ENCODE results near the gene MACO1.

The MACO1 gene

GRCh38 chr1:25469177-25469576 is 38.5 kb downstream of the MACO1 start:
- no peak for TF ChIP-seq ZFX (IDR thresholded peaks at IDR 0.05; ENCODE audit: borderline replicate concordance)
- no peak for TF ChIP-seq CTCF (IDR thresholded peaks at IDR 0.05)
- no peak overlapping the region for H3K27ac ChIP-seq

- TF ChIP-seq ZFX (IDR thresholded peaks at IDR 0.05; ENCODE audit: borderline replicate concordance) = no peak
- TF ChIP-seq CTCF (IDR thresholded peaks at IDR 0.05) = no peak
- no peak overlapping the region for H3K27ac ChIP-seq
These were observed 41.8 kb downstream of the MACO1 start for GRCh38 chr1:25472471-25472870.

- no peak for TF ChIP-seq ZFX (IDR thresholded peaks at IDR 0.05; ENCODE audit: borderline replicate concordance)
- no peak for TF ChIP-seq CTCF (IDR thresholded peaks at IDR 0.05)
- no peak overlapping the region for H3K27ac ChIP-seq
These were observed 43.0 kb downstream of the MACO1 start for GRCh38 chr1:25473653-25474225.

- no peak overlapping the region for H3K27ac ChIP-seq
- TF ChIP-seq ZFX (IDR thresholded peaks at IDR 0.05; ENCODE audit: borderline replicate concordance) (no peak), CTCF (IDR thresholded peaks at IDR 0.05) (no peak)
These were observed 43.8 kb downstream of the MACO1 start for GRCh38 chr1:25474439-25475047.

- H3K27ac ChIP-seq = no peak overlapping the region
These were observed 45.7 kb downstream of the MACO1 start for GRCh38 chr1:25476186-25477097.

GRCh38 chr1:25477448-25478034 is 46.8 kb downstream of the MACO1 start:
- H3K27ac ChIP-seq = no peak overlapping the region
- TF ChIP-seq ZFX (IDR thresholded peaks at IDR 0.05; ENCODE audit: borderline replicate concordance) = no peak
- TF ChIP-seq CTCF (IDR thresholded peaks at IDR 0.05) = no peak

More at GRCh38 chr1:25476186-25477097, 45.7 kb downstream of the MACO1 start:
- TF ChIP-seq ZFX (IDR thresholded peaks at IDR 0.05; ENCODE audit: borderline replicate concordance) (no peak), CTCF (IDR thresholded peaks at IDR 0.05) (no peak)

All from 22Rv1 (cell line).